Spleen (tissue), 11 donors: ENCODE measurements around the gene SLC37A2. TPM values are rescaled to one million over a fixed set of nuclear protein-coding genes. Genes with fewer than 3 reads are reported as not detected.

Experiments
- DNase-seq: peaks from one replicate; pipeline ENCODE4 v3.0.0-alpha.2; 2020
- H3K27ac ChIP-seq, 8 donors: fragments of 200-600 bp; sonication (generic) in 7 of 8; 1 replicate in 4 of 8; 2 replicates in 4 of 8; pipeline versions ENCODE4 v1.5.0 to v1.8.0; 2016 to 2021; ENCODE audit warnings: inconsistent platforms in 4 of 8, mild to moderate bottlenecking in 4 of 8, moderate library complexity in 1 of 8
- H3K27me3 ChIP-seq, 7 donors: fragments of 200-600 bp; sonication (generic) in 6 of 7; replicated peaks in 1 of 7; 1 replicate in 4 of 7; 2 replicates in 3 of 7; pipeline versions ENCODE4 v1.5.0 to v1.8.0; 2016 to 2021; ENCODE audit warnings: inconsistent platforms in 3 of 7, mild to moderate bottlenecking in 1 of 7
- H3K36me3 ChIP-seq, 6 donors: fragments of 200-600 bp; sonication (generic) in 5 of 6; 1 replicate in 4 of 6; 2 replicates in 2 of 6; pipeline versions ENCODE4 v1.5.0 to v1.8.0; 2016 to 2021; ENCODE audit warnings: inconsistent platforms in 2 of 6
- H3K4me1 ChIP-seq, 6 donors: fragments of 200-600 bp; sonication (generic) in 5 of 6; 1 replicate in 3 of 6; 2 replicates in 3 of 6; pipeline versions ENCODE4 v1.5.0 to v1.8.0; 2016 to 2021; ENCODE audit warnings: inconsistent platforms in 3 of 6
- H3K4me3 ChIP-seq, 8 donors: fragments of 200-600 bp; sonication (generic) in 7 of 8; 1 replicate in 4 of 8; 2 replicates in 4 of 8; pipeline versions ENCODE4 v1.5.0 to v1.8.0; 2016 to 2021; ENCODE audit warnings: inconsistent platforms in 4 of 8, mild to moderate bottlenecking in 4 of 8, moderate library complexity in 2 of 8
- H3K9me3 ChIP-seq, 8 donors: fragments of 200-600 bp; sonication (generic) in 7 of 8; 1 replicate in 4 of 8; 2 replicates in 4 of 8; pipeline versions ENCODE4 v1.5.0 to v1.8.0; 2016 to 2021; ENCODE audit warnings: inconsistent platforms in 4 of 8
- POLR2A ChIP-seq, 3 donors: fragments of 450-650 bp; IDR thresholded peaks; one replicate each; pipeline ENCODE4 v1.5.1; 2017; ENCODE audit warnings: antibody characterized with exemption in 3 of 3, mild to moderate bottlenecking in 1 of 3
- POLR2AphosphoS5 ChIP-seq, 3 donors: sonication (generic); formaldehyde crosslinking; IDR thresholded peaks; one replicate each; pipeline ENCODE4 v1.5.1; 2017; ENCODE audit warnings: antibody characterized with exemption in 3 of 3
- WGBS, 5 donors: extraction: QIAGEN DNeasy Blood & Tissue Kit in 3 of 5; methylation state at CpG; one replicate each; pipeline versions ENCODE4 v1.1.5 to v1.1.7; 2013 to 2018; 5-methylcytosine and 5-hydroxymethylcytosine counted together
- intact Hi-C: fragments of 100-400 bp; cut with DNase I; formaldehyde crosslinking; loops from one replicate; pipeline ENCODE4 v1.15.0; 2023; ENCODE audit warnings: low total_unique reads
- polyA plus RNA-seq, 3 donors: library from polyadenylated mRNA; stranded (reverse); fragments of 200-250 nt; gene quantifications; one replicate each; pipeline ENCODE4 v1.2.1, GENCODE V29; 2013
- total RNA-seq, 7 donors: library from RNA; depleted of rRNA in 3 of 7; stranded (reverse); fragments of >200 nt in 3 of 7; fragmentation: NEBNext Ultra II Directional in 4 of 7; extraction: Animal tissue kit (Norgen Biotek cat#: 25700) in 4 of 7; gene quantifications; one replicate each; pipeline versions ENCODE4 v1.1.0 to v1.2.1, GENCODE V29; 2016 to 2021
- TF ChIP-seq, protein P1 (sequence below), 11 experiments: fragments of 200-600 bp in 7 of 11; fragments of 450-650 bp in 4 of 11; sonication (generic) in 4 of 11; IDR thresholded peaks in 8 of 11; conservative IDR thresholded peaks in 3 of 11; 1 replicate in 7 of 11; 2 replicates in 4 of 11; pipeline versions ENCODE4 v1.4.0 to v1.8.0; 2016 to 2021; ENCODE audit warnings: antibody characterized with exemption in 11 of 11, inconsistent platforms in 4 of 11, mild to moderate bottlenecking in 1 of 11
- donor health status: healthy with polysubstance abuse.
- donor health status: DM: no; HTN: no; CAD: no; lungs with moderate emphysema.
- donor health status: DM: no; HTN: no; CAD: no.
- donor health status: Bipolar disorder and iron deficiency.
- donor health status: healthy.
- donor health status: DM: no; HTN: no; CAD: no.
- donor health status: DM: yes; HTN: yes; CAD: no.

The SLC37A2 gene
- total and polyA plus RNA-seq, 10 donors = 3.5 to 85.7 (median 48.2) TPM

DNA sequence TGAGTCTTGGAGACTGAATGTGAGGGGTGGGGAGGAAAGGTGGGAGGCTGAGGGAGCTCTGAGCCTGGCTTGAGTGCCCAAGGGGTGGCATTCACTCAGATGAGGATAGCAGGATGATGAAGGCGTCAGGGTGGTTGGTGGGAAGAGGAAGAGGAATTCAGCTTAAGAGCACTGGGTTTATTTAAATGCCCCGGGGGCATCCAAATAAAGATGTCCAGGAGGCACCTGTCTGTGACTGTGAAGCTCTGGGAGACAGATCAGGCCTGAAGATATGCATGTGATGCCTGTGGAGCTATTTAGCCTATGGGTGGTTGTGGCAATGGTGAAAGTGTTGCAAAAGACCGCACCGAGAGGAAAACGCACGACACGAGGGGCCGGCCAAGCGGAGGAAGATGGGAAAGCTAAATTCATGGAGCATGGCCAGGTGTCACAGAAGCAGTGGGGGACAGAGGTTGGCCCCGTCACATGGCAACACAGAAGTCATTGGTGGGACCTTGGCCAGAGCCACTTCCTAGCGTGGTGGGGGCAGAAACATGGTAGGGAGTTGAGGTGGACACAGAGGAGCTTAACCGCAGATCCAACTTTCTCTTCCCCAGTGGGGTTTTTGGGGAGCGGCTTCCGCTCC is 15.5 kb downstream of the SLC37A2 start:
- H3K4me3 ChIP-seq = no peak overlapping the region
- H3K36me3 ChIP-seq = peaks cover 0 to 58% (median 0%) of the 10 kb centered on the region in 6 donors
- H3K4me1 ChIP-seq = peaks cover 2 to 53% (median 19%) of the 10 kb centered on the region in 6 donors
- TF ChIP-seq, protein P1, sequence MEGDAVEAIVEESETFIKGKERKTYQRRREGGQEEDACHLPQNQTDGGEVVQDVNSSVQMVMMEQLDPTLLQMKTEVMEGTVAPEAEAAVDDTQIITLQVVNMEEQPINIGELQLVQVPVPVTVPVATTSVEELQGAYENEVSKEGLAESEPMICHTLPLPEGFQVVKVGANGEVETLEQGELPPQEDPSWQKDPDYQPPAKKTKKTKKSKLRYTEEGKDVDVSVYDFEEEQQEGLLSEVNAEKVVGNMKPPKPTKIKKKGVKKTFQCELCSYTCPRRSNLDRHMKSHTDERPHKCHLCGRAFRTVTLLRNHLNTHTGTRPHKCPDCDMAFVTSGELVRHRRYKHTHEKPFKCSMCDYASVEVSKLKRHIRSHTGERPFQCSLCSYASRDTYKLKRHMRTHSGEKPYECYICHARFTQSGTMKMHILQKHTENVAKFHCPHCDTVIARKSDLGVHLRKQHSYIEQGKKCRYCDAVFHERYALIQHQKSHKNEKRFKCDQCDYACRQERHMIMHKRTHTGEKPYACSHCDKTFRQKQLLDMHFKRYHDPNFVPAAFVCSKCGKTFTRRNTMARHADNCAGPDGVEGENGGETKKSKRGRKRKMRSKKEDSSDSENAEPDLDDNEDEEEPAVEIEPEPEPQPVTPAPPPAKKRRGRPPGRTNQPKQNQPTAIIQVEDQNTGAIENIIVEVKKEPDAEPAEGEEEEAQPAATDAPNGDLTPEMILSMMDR (IDR thresholded peaks at IDR 0.05 in 8 of 11, conservative IDR thresholded peaks at IDR 0.05 in 3 of 11) = no peak
- TF ChIP-seq POLR2AphosphoS5 (IDR thresholded peaks at IDR 0.05) (no peak), POLR2A (IDR thresholded peaks at IDR 0.05) (no peak)
- no peaks in the 10 kb centered on the region for H3K27me3 ChIP-seq
- DNase-seq = no peak
- WGBS, 5 donors = 87 to 92% (median 90%) methylated on average over 14 of the region's 14 CpGs
- no peak overlapping the region for H3K27ac ChIP-seq
- no peaks in the 10 kb centered on the region for H3K9me3 ChIP-seq
- intact Hi-C loops = no loop called here

DNA sequence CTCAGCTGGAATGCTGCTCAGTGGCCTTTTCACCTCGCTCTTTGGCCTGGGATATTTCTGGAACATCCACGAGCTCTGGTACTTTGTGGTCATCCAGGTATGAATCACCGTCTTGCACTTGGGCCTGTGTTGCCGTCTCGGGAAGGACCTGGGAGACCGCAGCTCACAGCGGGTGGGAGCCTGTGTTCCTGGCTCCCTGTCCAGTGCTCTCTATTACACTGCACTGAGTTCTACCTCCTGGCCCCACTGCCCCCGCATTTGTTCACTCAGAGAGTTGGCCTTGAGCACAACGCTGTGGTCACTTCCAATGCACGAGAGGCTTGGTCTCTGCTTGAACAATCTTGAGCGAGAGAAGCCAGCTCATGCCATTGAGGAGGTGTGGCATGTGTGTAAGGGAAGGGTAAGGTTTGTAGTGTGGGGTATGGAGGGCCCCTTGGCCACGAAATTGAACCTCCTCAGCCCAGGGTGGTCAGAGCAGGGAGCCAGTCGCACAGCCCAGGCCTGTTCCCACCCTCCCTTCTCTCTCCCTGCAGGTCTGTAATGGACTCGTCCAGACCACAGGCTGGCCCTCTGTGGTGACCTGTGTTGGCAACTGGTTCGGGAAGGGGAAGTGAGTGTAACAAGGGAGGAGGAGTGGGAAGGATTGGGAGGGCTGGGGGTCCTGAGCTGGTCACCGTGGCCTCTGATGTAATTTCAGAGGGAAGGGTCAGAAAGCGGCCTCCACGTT is 16.2 kb downstream of the SLC37A2 start:
- Histone ChIP-seq H3K36me3 (peaks cover 0 to 65% (median 0%) of the 10 kb centered on the region in 6 donors), H3K9me3 (no peaks in the 10 kb centered on the region), H3K27me3 (no peaks in the 10 kb centered on the region), H3K27ac (peak overlapping the region in 1 of 8 donors; percentile 33), H3K4me3 (no peak overlapping the region), H3K4me1 (peaks cover 0 to 50% (median 12%) of the 10 kb centered on the region in 6 donors)
- 75 to 88% (median 78%) methylated on average over 17 to 18 of the region's 18 CpGs for WGBS, 5 donors
- TF ChIP-seq POLR2AphosphoS5 (IDR thresholded peaks at IDR 0.05) = no peak
- TF ChIP-seq, protein P1 (IDR thresholded peaks at IDR 0.05 in 8 of 11, conservative IDR thresholded peaks at IDR 0.05 in 3 of 11) = no peak
- no peak for TF ChIP-seq POLR2A (IDR thresholded peaks at IDR 0.05)
- DNase-seq = no peak
- intact Hi-C loops = no loop called here

DNA sequence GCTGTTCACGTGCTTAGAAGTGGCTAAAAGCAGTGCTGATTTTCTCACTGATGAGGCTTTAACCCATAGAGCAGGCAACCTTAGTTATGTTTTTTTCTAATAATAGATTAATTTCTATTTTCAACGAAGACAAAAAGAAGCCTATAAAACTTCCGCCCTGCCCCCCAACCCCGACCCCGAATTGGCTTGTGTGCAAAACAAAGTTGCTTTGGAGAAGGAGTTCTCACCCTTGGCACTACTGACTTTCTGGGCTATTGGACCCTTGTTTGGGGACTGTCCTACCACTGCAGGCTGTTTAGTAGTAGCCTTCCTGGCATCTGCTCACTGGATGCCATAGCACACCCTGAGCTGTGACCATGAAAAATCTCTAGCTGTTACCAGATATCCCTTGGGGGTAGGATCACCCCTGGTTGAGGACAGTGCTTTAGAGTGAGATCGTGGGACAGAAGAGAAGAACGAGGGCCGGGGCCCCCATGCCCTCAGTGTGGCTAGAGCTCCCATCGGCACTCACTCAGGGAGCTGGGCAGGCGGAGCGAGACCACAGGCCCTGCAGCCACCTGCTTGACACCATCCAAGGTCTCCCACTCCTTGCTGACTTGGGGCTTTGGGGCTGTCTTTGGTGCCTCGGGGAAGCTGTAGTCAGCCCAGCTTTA is 16.9 kb downstream of the SLC37A2 start:
- intact Hi-C loops = no loop called here
- H3K27ac ChIP-seq = no peak overlapping the region
- peaks cover 0 to 72% (median 0%) of the 10 kb centered on the region in 6 donors for H3K36me3 ChIP-seq
- 90 to 95% (median 91%) methylated on average over 11 to 12 of the region's 12 CpGs for WGBS, 5 donors
- TF ChIP-seq, protein P1 (IDR thresholded peaks at IDR 0.05 in 8 of 11, conservative IDR thresholded peaks at IDR 0.05 in 3 of 11) = no peak
- no peak for TF ChIP-seq POLR2AphosphoS5 (IDR thresholded peaks at IDR 0.05)
- no peak for TF ChIP-seq POLR2A (IDR thresholded peaks at IDR 0.05)
- H3K4me3 ChIP-seq = no peak overlapping the region
- no peaks in the 10 kb centered on the region for H3K9me3 ChIP-seq
- DNase-seq = no peak
- H3K27me3 ChIP-seq = peaks cover 0 to 3% (median 0%) of the 10 kb centered on the region in 7 donors
- peaks cover 0 to 43% (median 11%) of the 10 kb centered on the region in 6 donors for H3K4me1 ChIP-seq

DNA sequence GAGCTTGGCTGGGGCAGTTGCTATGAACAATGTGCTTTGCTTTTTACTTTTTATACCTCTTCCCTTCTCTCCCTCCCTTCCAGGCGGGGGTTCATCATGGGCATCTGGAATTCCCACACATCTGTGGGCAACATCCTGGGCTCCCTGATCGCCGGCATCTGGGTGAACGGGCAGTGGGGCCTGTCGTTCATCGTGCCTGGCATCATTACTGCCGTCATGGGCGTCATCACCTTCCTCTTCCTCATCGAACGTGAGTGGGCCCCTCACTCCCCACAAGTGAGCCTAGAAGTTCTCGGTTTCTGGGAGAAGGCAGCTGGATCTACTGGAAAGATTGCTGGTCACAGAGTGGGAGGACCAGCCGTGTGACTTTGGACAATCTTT is 17.4 kb downstream of the SLC37A2 start:
- intact Hi-C loops = no loop called here
- Histone ChIP-seq H3K36me3 (peaks cover 0 to 77% (median 0%) of the 10 kb centered on the region in 6 donors), H3K27me3 (peaks cover 0 to 3% (median 0%) of the 10 kb centered on the region in 7 donors), H3K9me3 (no peaks in the 10 kb centered on the region), H3K4me1 (peaks cover 0 to 38% (median 6%) of the 10 kb centered on the region in 6 donors), H3K27ac (no peak overlapping the region), H3K4me3 (no peak overlapping the region)
- DNase-seq = no peak
- 83 to 91% (median 86%) methylated on average over 12 of the region's 12 CpGs for WGBS, 5 donors
- TF ChIP-seq POLR2AphosphoS5 (IDR thresholded peaks at IDR 0.05) (no peak), POLR2A (IDR thresholded peaks at IDR 0.05) (no peak)
- TF ChIP-seq, protein P1 (IDR thresholded peaks at IDR 0.05 in 8 of 11, conservative IDR thresholded peaks at IDR 0.05 in 3 of 11) = no peak
